Cardiac septum (tissue), 1 donor: ENCODE results near the gene TTC16. TPM values are rescaled to one million over a fixed set of nuclear protein-coding genes. Genes with fewer than 3 reads are reported as not detected.
"Not testable (repeated sequence)": the region's sequence is repeated elsewhere in the genome, so short reads cannot be mapped to it uniquely, and the experiment has no call there.

Experiments used
- DNase-seq: peaks from one replicate; pipeline ENCODE4 v3.0.0-alpha.2; 2020; ENCODE audit warnings: low spot score
- intact Hi-C: fragments of 100-400 bp; cut with DNase I; formaldehyde crosslinking; loops from one replicate; pipeline ENCODE4 v1.14.0; 2022
- total RNA-seq: library from RNA; stranded (reverse); fragmentation: NEBNext Ultra II Directional; extraction: Animal tissue kit (Norgen Biotek cat#: 25700); gene quantifications from one replicate; pipeline ENCODE4 v1.2.1, GENCODE V29; 2021
- donor health status: DM: no; HTN: no; CAD: no.

Gene TTC16
- total RNA-seq, 1 donor from 2014 or later, result 0.16 TPM

DNA sequence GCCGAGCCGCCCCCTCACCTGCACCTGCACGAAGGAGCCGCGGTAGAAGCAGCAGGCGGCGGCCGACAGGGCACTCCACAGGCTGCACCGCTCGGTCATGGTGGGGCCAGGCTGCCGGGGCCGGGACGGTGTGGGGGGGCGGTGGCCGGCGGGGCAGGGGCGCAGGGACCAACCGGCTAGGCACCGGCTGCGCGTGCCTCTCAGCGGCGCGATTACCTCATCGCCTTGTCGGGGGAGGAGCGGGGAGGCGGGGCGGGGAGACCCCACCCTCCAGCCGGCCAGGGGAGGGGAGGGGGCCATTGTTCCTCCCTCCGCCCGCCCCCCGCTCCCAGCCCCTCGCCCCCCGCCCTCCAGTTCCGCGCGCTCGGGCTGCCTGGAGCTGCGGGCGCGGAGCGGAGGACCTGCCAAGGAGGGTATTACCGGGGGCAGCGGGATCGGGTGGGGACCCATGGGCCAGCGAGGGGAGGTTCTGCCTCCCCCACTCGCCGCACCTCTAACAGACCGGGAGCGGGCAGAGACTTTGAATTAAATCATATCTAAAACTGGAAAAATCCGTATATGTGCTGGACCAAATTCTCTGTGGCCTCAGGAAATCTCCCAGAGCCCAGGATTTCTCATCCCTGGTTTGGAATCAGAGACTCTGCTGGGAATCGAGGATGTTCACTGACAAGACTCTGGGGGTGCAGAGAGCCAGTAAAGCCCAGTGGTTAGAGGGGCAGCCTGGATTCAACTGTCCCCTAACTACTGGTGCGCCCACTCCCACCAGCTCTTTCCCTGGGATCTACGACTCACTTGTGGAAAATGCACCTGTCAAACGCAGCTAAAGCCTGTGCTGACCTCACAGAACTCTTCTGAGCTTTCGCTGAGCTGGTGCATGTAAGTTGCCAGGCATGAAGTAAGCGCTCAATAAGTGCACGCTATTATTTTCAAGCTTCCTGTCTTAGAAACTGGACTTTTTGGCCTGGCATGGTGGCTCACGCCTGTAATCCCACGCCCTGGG is 39.5 kb downstream of the TTC16 start:
- intact Hi-C loops, result no loop called here
- no peak for DNase-seq

DNA sequence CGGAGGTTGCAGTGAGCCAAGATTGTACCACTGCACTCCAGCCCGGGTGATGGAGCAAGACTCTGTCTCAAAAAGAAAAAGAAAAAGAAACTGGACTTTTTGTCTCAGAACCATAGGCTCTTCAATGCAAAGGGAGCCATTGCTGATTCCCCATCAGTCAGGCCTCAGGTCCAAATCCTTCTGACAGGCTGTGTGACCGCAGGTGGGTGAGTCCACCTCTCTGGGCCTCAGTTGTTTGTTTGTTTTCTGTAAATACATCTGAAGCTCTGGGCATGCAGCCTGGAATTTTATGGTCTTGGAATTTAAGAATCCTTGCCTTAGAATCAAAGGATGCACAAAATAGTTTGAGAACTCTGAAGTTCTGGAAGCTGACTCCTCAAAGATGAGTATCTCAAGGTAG is 40.4 kb downstream of the TTC16 start:
- intact Hi-C loops, result no loop called here
- no peak for DNase-seq

DNA sequence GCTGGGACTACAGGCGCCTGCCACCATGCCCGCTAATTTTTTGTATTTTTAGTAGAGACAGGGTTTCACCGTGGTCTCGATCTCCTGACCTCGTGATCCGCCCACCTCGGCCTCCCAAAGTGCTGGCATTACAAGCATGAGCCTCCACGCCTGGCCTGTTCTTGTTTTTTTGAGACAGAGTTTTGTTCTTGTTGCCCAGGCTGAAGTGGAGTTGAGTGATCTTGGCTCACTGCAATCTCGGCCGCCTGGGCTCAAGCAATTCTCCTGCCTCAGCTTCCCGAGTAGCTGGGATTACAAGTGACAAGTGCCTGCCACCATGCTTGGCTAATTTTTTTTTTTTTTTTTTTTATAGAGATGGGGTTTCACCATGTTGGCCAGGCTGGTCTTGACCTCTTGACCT is 40.9 kb downstream of the TTC16 start:
- intact Hi-C loops, DNase-seq: not testable (repeated sequence)

DNA sequence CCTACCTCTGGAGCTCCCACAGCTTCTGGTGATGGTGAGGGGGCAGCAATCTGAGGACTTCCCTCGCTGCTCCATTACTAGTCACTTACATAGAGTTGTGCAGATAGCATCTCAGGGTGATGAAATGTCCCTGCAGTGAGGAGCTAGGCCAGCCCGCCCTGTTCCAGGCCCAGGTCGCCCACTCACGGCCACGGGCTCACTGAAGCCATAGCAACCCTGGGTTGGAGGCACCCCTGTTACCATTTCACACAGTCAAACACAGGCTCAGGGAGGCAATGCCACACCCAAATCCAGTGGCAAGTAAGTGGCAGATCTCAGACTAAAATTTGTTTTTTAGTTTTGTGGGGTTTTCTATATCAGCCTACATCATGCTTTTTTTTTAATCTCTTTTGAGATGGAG is 43.0 kb downstream of the TTC16 start:
- intact Hi-C loops, result no loop called here
- DNase-seq, result no peak

DNA sequence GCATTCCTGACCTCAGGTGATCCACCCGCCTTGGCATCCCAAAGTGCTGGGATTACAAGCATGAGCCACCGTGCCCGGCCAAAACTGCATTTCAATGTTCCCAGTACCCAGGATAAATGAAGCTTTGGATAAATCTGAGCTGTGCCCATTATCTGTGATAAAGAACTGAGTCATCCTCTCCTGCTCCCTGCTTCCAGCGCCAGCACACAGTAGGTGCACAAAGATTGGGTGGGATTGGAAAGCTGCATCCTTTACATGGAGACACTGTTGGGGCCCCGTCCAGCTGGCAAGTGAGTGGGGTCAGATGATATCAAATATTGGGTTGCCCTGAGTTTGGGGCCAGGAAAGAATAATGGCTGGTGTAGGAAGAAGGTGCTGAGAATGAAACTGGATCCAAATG is 45.2 kb downstream of the TTC16 start:
- intact Hi-C loops, result no loop called here
- no peak for DNase-seq

DNA sequence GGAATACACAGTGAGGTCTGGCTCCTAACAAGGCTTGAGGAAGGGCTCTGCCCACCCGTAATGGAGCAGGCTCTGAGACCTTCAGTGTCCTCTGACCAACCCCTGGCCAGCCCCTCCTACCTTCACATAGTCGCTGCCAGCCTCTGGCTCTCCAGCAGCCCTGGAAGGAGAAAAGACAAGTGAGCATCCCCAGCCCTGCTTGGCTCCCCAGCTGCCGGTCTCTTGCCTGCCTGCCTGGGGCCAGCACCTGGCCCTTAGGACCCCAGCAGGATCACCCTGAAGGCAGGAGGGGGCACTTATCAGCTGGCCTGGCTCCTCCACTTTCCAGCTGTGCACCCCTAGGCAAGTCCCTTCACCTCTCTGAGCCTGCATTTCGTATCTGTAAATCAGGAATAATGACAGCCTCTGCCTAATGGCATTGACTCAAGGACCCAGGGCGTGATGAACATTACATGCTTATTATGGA is 45.6 kb downstream of the TTC16 start:
- intact Hi-C loops, result no loop called here

DNA sequence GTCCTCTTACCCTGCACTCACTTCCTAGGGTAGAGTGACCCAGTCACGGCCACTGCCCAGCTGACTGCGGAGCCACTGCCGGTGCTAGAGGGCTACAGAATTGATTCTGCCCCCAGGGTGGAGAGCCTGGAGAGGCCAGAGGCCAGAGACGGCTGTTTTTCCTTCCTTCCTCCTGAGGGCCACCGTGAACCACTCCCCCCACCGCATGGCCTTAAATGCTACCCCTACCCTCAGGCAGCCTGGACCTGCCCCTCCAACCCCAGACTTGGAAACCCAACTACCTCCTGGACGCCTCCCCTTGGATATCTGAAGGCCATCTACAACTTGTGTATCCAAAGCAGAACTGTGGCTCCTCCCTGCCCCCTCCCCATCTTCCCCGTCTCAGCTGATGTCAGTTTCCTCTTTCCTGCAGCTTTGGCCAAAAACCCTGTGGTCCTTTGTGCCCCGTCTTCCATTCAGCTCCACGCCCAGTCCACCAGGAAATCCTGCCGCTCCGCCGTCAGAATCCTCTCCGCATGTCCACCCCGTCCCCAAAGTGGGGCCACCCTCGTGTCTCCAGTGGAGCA is 46.3 kb downstream of the TTC16 start:
- peak; percentile 88 for DNase-seq
- intact Hi-C loops, result no loop called here

More for the DNA sequence above, 45.6 kb downstream of the TTC16 start:
- no peak for DNase-seq

DNA sequence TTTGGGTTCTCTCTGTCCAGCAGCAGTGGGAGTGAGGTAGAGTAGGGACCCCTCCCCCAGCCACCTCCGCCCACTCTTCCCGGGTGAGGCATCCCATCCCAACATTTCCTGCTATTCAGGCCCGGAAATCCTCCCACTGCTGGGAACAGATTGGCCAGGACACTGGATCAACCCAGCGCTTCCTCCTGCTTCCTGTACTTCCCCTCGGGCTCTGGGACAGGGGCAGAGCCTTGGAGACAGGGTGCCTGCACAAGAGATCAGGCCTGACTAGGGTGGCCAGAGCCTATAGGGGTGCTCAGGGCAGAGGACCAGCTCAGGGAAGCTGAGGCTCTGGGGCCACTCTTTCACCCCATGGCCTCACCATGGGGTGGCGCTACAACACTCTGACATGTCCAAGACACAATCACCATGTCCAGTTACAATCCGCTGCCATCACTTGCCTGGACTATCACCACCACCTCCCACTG is 48.1 kb downstream of the TTC16 start:
- intact Hi-C loops, result no loop called here
- DNase-seq, result peak; percentile 85

DNA sequence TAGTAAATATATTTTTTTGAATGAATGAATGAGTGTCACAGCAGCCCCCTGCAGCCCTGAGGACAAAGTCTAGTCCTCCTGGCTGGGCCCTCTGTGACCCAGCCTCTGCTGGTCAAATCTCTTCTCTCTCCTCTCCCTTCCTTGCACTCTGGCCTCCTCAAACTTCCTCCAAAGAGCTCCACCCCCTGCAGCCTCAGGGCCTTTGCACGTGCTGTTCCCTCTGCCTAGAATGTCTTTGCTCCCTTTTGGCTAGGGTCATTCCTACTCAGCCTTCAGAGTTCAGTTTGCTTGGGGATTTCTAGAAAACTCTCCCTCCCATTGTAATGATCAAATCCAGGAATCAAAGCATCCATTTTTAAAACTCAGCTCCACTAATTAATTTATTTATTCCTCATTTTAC is 49.5 kb downstream of the TTC16 start:
- intact Hi-C loops, result no loop called here
- DNase-seq, result no peak

DNA sequence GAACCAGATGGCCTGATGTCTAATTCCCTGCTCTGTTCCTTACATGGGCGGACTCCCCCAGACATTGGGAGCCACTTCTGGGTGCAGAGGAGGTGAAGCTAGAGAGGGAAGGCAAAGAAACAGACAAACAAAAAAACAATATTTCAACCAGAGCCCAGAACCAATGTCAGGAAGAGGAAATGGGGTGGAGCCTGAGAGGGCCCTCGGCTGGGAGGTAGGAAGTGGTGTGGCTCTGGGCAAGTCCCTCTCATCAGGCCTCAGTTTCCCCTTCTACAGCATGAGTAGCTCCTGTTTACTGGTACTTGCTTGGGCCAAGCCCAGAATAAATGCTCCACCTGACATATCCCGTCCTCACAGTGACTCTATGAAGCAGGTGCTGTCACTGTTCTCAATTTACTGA is 51.5 kb downstream of the TTC16 start:
- DNase-seq, result no peak
- intact Hi-C loops, result no loop called here

DNA sequence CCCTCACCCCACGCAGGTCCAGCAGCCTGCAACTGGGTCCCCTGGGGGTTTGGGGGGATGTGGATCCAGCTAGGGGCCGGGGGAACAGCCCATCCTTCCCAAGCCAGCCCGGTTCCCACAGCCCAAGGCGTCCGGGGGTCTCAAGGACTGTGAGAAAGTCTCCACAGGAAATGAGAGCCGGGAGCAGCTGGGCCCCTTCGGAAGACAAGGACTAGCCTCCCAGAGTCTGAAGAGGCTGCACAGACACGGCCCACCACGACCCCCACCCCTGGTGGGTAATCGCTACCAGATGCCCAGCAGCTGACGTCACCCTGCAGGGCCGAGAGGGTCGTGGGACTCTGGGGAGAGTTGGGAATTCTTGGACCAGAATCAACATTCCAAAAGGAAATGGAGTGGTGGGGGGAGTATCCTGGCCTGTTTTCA is 52.0 kb downstream of the TTC16 start:
- no peak for DNase-seq
- intact Hi-C loops, result no loop called here

DNA sequence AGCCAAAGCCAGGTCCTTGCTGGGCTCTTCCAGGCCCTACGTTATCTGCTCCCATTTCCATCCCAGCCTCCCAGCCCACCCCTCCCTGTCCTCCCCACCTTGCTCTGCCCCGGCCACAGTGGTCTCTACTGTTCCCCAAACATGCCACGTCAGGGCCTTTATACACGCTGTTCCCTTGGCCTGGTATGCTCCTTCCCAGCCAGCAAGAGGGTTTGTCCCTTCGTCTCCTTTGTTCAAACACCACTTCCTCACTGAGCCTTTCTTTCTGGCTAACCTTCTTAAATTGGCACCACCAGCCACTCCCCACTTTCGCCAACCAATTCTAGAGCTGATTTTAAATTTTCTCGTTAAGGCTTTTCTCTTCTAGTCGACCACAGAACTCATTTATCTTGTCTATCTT is 52.8 kb downstream of the TTC16 start:
- DNase-seq, result no peak
- intact Hi-C loops, result no loop called here

DNA sequence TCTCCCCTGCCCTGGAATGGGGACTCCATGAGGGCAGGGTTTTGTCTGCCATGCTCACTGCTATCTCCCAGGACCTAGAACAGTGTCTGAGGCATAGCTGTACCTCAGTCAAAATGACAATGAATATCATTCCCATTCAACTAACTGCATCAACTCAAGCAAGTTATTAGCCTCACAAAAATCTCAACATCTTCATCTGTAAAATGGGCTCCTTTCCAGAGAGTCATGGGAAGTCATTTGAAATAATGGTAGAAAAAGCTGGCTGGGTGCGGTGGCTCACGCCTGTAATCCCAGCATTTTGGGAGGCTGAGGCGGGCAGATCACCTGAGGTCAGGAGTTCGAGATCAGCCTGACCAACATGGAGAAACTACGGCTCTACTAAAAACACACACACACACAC is 53.2 kb downstream of the TTC16 start:
- intact Hi-C loops, result no loop called here
- no peak for DNase-seq

DNA sequence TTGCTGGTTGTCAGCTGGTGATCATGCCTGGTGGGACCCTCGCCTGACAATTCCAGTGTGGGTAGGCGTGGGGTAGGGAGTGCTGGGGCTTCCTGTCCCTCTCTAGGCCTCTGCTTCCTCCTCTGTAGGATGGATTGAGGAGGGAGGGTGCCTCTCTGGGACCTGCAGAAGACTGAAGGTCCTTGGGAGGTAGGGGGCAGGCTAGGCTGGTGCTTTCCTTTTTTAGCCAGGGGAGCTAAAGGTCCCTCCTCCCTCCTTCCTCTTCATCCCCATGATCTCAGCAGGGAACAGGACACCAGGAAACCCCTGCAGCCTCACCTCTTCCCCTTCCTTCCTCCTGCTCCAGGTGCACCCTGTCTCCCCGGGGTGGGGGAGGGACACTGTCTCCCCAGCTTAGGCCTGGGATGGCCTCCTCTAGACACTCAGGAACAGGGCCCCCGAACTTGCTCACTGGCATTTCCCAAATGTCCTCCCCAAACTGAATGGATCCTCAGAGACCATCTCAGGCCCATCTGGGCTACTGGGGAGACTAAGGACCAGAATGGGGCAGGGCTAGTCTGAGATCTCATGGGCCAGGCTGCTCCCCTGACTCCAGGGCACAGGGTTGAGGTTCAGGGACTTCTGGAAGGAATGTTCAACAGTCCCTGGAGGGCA is 54.2 kb downstream of the TTC16 start:
- DNase-seq, result no peak
- intact Hi-C loops, result no loop called here

DNA sequence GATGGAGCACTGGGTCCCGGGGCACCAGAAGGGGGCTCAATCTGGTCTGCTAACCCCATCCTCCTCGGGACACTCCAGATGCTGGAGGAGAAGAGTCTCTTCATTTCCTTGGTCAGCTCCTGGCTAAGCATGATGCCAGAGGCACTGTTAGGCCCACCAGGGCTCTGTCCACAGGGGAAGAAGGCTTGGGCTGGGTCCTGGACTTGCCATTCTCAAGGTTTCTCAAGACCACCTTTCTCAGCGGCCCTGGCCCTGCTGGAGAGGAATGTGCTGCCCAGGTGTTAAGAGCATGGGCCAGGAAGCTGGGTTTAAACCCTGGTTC is 54.7 kb downstream of the TTC16 start:
- intact Hi-C loops, result no loop called here
- no peak for DNase-seq

DNA sequence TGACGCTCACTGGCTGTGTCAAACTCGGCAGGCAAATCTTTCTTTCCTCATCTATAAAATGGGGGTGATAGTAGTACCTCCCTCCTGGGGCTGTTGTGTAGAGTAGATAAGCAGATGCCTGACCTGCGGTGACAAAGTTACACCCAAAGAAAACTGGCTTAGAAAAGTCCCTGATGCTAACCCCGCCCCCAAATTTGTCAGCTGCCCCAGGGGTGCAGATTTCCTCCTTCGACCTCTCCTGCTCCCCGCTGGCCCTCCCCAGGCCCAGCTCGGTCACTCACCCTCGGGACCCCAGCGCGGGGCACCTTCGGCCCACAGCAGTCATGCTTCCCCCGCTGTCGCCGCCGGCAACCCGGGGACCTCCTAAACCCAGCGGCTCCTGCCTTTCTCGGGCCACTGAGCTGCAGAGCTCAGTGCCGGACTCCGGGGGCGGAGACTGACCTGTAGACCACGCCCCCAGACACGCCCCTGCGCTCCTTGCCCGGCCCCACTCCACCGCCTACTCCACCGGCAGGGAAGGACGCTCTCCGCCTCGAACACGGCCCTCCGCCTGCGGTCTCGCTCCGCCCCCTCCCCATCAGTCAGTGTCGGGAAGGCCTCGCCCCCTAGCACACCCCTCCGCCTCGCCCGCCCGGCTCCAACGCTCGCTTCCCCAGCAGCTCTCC is 55.2 kb downstream of the TTC16 start:
- intact Hi-C loops, result no loop called here
- peak; percentile 100 for DNase-seq

DNA sequence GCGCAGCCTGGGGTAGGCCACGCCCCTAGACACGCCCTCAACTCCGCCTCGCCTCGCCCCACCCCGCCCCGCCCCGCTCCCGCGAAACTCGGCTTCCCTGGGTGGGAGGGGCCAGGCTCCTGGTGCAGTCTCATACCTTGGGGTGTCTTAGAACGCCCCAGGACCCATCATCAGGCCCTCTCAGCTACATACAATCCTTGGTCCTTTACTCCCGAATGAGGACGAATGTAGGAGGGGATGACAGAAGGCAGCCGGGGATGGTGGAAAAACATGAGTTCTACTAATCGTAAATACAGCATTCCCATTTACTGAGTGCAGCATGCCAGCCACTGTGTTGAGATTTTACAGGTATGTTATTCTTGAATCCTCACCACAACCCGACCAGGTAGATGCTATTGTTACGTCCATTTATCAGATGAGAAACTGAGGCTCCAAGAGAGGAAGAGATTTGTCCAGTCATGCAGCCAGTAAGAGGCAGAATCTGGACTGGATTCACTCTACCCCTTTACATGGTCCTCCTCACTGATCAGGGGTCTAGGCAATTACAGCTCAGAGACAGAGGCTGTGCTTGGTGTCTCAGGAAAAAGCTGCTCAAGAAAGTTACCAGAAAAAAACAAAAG is 55.8 kb downstream of the TTC16 start:
- intact Hi-C loops, result no loop called here
- no peak for DNase-seq

DNA sequence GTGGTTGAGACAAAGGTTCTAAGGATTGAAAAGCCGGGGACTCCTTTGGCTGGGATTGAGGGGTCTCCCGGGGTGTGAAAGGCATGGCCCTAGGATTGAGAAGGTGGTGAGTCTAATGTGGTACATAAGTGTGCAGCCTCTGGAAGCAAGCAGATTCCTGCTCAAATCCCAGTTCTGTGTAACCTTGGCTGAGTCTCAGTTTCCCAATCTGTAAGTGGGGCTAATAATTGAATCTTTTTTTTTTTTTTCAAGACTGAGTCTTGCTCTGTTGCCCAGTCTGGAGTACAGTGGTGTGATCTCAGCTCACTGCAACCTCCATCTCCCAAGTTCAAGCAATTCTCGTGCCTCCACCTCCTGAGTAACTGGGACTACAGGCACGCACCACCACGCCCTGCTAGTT is 56.7 kb downstream of the TTC16 start:
- no peak for DNase-seq
- intact Hi-C loops, result no loop called here

DNA sequence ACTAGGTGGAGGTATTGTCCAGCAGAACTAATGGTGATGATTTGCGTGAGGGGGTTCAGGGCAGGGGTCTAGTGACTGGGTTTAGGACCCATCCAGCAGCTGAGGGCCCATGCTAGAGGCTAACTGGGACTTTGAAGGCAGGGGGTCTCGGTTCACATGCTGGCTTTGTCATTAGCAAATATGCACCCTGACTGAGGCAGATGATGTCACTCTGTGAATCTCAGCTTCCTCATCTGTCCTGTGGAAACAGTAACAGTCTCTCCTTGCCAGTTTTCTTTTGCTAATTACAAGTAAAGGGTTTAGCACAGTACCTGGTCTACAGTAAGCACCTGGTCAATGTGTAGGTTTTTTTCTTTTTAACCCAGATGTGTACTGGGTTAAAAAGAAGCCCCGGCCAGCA is 57.4 kb downstream of the TTC16 start:
- intact Hi-C loops, result no loop called here
- DNase-seq, result no peak

DNA sequence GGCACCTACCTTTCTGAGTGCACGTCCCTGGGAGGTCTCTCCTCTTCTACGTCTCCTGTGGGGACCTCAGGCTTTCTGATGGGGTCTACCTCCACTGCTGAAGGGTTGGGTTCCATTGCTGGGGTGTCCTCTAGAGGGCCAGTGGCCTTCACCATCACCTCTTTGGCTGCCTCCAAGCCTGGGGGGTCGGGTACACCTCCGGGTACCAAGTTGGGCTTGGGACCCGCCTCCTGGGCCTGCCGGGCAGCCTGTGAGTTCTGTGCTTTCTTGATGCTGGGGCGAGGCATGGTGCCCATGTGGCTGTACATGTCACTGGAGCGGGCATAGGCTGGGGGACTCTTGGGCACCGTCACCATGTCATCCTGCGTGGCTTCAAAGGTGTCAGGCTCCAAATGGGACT is 58.1 kb downstream of the TTC16 start:
- intact Hi-C loops, result no loop called here
- no peak for DNase-seq
